Thoracic aorta (tissue), 2 donors: Measurements from ENCODE around the gene PVR. TPM values are rescaled to one million over a fixed set of nuclear protein-coding genes. Genes with fewer than 3 reads are reported as not detected.

Experiments
- ATAC-seq: fragments of 150-250 bp; one replicate; pipeline ENCODE4 v1.8.0; 2017; ENCODE audit warnings: low read depth; ENCODE audit not compliant: insufficient number of reproducible peaks, low FRiP score
- DNase-seq: peaks from one replicate; pipeline ENCODE4 v3.0.0-alpha.2; 2020; ENCODE audit warnings: low spot score
- H3K27ac ChIP-seq, 2 donors: fragments of 200-600 bp; sonication (generic); 1 replicate in 1 of 2; 2 replicates in 1 of 2; pipeline ENCODE4 v1.5.1; 2016; ENCODE audit warnings: mild to moderate bottlenecking in 2 of 2, moderate library complexity in 2 of 2
- H3K27me3 ChIP-seq: fragments of 200-600 bp; sonication (generic); replicated peaks from 2 replicates; pipeline ENCODE4 v1.6.0; 2016; ENCODE audit warnings: mild to moderate bottlenecking; ENCODE audit not compliant: insufficient read depth
- H3K36me3 ChIP-seq: fragments of 200-600 bp; sonication (generic); one replicate; pipeline ENCODE4 v1.5.1; 2016
- H3K4me1 ChIP-seq, 2 donors: fragments of 200-600 bp; sonication (generic); 1 replicate in 1 of 2; 2 replicates in 1 of 2; pipeline versions ENCODE4 v1.5.1 to v1.6.0; 2016; ENCODE audit warnings: low read depth in 2 of 2, mild to moderate bottlenecking in 1 of 2; ENCODE audit not compliant: control insufficient read depth in 1 of 2
- H3K4me3 ChIP-seq: fragments of 200-600 bp; sonication (generic); 2 replicates; pipeline ENCODE4 v1.5.1; 2016; ENCODE audit warnings: mild to moderate bottlenecking
- H3K9me3 ChIP-seq: fragments of 200-600 bp; sonication (generic); 2 replicates; pipeline ENCODE4 v1.5.1; 2016
- CTCF ChIP-seq: fragments of 200-600 bp; sonication (generic); IDR thresholded peaks from one replicate; pipeline ENCODE4 v1.5.1; 2019; ENCODE audit warnings: antibody characterized with exemption
- total RNA-seq, 2 donors: library from RNA; depleted of rRNA; stranded (reverse); fragments of >200 nt; gene quantifications; one replicate each; pipeline versions ENCODE4 v1.1.0 to v1.2.3, GENCODE V29; 2016

Gene PVR
- total RNA-seq, 2 donors from 2014 or later: 59.7 to 102 TPM

GRCh38 chr19:44641501-44642265 lies 2.0 kb upstream of the PVR start:
- no peaks in the 10 kb centered on the region for H3K36me3 ChIP-seq
- H3K4me1 ChIP-seq: peaks cover 0 to 10% of the 10 kb centered on the region in 2 donors
- H3K4me3 ChIP-seq: no peak overlapping the region
- H3K27ac ChIP-seq: no peak overlapping the region
- DNase-seq: no peak
- no peak for ATAC-seq
- H3K9me3 ChIP-seq: no peaks in the 10 kb centered on the region
- no peaks in the 10 kb centered on the region for H3K27me3 ChIP-seq
- TF ChIP-seq CTCF: no peak

- no peak for DNase-seq
- no peaks in the 10 kb centered on the region for H3K9me3 ChIP-seq
- TF ChIP-seq CTCF: no peak
- H3K27me3 ChIP-seq: no peaks in the 10 kb centered on the region
- no peak overlapping the region for H3K4me3 ChIP-seq
- ATAC-seq: no peak
- H3K27ac ChIP-seq: no peak overlapping the region
- no peaks in the 10 kb centered on the region for H3K36me3 ChIP-seq
- peaks cover 0 to 11% of the 10 kb centered on the region in 2 donors for H3K4me1 ChIP-seq
These were observed 1.3 kb upstream of the PVR start for GRCh38 chr19:44642377-44642776.

GRCh38 chr19:44644402-44645016 lies 799 bp downstream of the PVR start:
- Histone ChIP-seq H3K4me3 (peak overlapping the region; percentile 80), H3K4me1 (peaks cover 3 to 26% of the 10 kb centered on the region in 2 donors), H3K27me3 (no peaks in the 10 kb centered on the region), H3K9me3 (no peaks in the 10 kb centered on the region), H3K27ac (peak overlapping the region; percentile 76), H3K36me3 (no peaks in the 10 kb centered on the region)
- no peak for TF ChIP-seq CTCF
- DNase-seq (no peak), ATAC-seq (no peak)

- Histone ChIP-seq H3K4me1 (peaks cover 3 to 26% of the 10 kb centered on the region in 2 donors), H3K4me3 (no peak overlapping the region), H3K27me3 (no peaks in the 10 kb centered on the region), H3K36me3 (peaks cover 6% of the 10 kb centered on the region), H3K27ac (no peak overlapping the region), H3K9me3 (no peaks in the 10 kb centered on the region)
- TF ChIP-seq CTCF: no peak
- ATAC-seq (no peak), DNase-seq (no peak)
These were observed 1.8 kb downstream of the PVR start for GRCh38 chr19:44645407-44646048.

GRCh38 chr19:44646049-44646416 lies 2.3 kb downstream of the PVR start:
- Histone ChIP-seq H3K27me3 (no peaks in the 10 kb centered on the region), H3K36me3 (peaks cover 11% of the 10 kb centered on the region), H3K27ac (no peak overlapping the region), H3K4me3 (no peak overlapping the region), H3K9me3 (no peaks in the 10 kb centered on the region), H3K4me1 (peaks cover 3 to 26% of the 10 kb centered on the region in 2 donors)
- no peak for ATAC-seq
- no peak for TF ChIP-seq CTCF
- no peak for DNase-seq
